Heart right ventricle (tissue), 16 donors: ENCODE results near the gene MAP3K4. TPM values are rescaled to one million over a fixed set of nuclear protein-coding genes. Genes with fewer than 3 reads are reported as not detected.

Experiments
- ATAC-seq, 8 donors: fragments of 200-7000 bp; cut with Tn5 transposase; one replicate each; pipeline ENCODE4 v1.9.1; 2020; ENCODE audit warnings: mild to moderate bottlenecking in 8 of 8, moderate library complexity in 8 of 8, moderate number of reproducible peaks in 1 of 8
- DNase-seq, 2 donors: peaks; one replicate each; pipeline ENCODE4 v3.0.0-alpha.2; 2020
- H3K27ac ChIP-seq, 10 donors: fragments of 200-600 bp; sonication (generic) in 2 of 10; one replicate each; pipeline versions ENCODE4 v1.5.0 to v1.8.0; 2020 to 2022; ENCODE audit warnings: mild to moderate bottlenecking in 3 of 10
- H3K27me3 ChIP-seq, 7 donors: fragments of 200-600 bp; one replicate each; pipeline ENCODE4 v1.8.0; 2021 to 2022; ENCODE audit warnings: mild to moderate bottlenecking in 2 of 7
- H3K36me3 ChIP-seq, 9 donors: fragments of 200-600 bp; sonication (generic) in 1 of 9; one replicate each; pipeline versions ENCODE4 v1.5.0 to v1.8.0; 2020 to 2022; ENCODE audit warnings: mild to moderate bottlenecking in 2 of 9
- H3K4me1 ChIP-seq, 9 donors: fragments of 200-600 bp; sonication (generic) in 1 of 9; one replicate each; pipeline versions ENCODE4 v1.5.0 to v1.8.0; 2020 to 2022; ENCODE audit warnings: mild to moderate bottlenecking in 4 of 9
- H3K4me3 ChIP-seq, 10 donors: fragments of 200-600 bp; sonication (generic) in 2 of 10; one replicate each; pipeline versions ENCODE4 v1.5.0 to v1.8.0; 2020 to 2022; ENCODE audit warnings: mild to moderate bottlenecking in 7 of 10, moderate library complexity in 2 of 10
- H3K9me3 ChIP-seq, 11 donors: fragments of 200-600 bp in 10 of 11; sonication (generic) in 2 of 11; one replicate each; pipeline versions ENCODE4 v1.5.0 to v1.8.0; 2013 to 2022; ENCODE audit warnings: mild to moderate bottlenecking in 2 of 11, control low read depth in 1 of 11, moderate library complexity in 1 of 11
- WGBS, 2 donors: extraction: QIAGEN DNeasy Blood & Tissue Kit; methylation state at CpG; one replicate each; pipeline ENCODE4 v1.1.7; 2013; ENCODE audit warnings: inconsistent platforms in 1 of 2; 5-methylcytosine and 5-hydroxymethylcytosine counted together
- intact Hi-C, 10 donors: fragments of 100-400 bp; cut with DNase I; formaldehyde crosslinking; loops; one replicate each; pipeline versions ENCODE4 v1.11.1 to v1.14.2; 2022
- polyA plus RNA-seq, 2 donors: library from polyadenylated mRNA; stranded (reverse); fragments of 200-250 nt; gene quantifications; one replicate each; pipeline ENCODE4 v1.2.3, GENCODE V29; 2013
- total RNA-seq, 10 donors: library from RNA; stranded (reverse); fragmentation: NEBNext Ultra II Directional in 3 of 10; extraction: Animal tissue kit (Norgen Biotek cat#: 25700) in 3 of 10; gene quantifications; one replicate each; pipeline versions ENCODE4 v1.2.1 to v1.2.4, GENCODE V29; 2021 to 2023
- TF ChIP-seq, protein P1 (sequence below), 9 donors: fragments of 200-600 bp; sonication (generic) in 2 of 9; IDR thresholded peaks; one replicate each; pipeline versions ENCODE4 v1.5.0 to v1.8.0; 2021 to 2022; ENCODE audit warnings: antibody characterized with exemption in 9 of 9, mild to moderate bottlenecking in 5 of 9, moderate library complexity in 1 of 9
- donor health status: Arrhythmogenic right ventricular cardiomyopathy.
- donor health status: ischemic (EF 13 %, LVEDD 7.1; RV severe dilation, severe dysfunction).
- donor health status: healthy with polysubstance abuse.
- donor health status: DM: no; HTN: yes; CAD: no.
- donor health status: DM: no; HTN: no; CAD: no.
- donor health status: ischemic (EF 25% LVEDD 6.9; RV normal size, moderate dysfunction).
- donor health status: ischemic (EF 25% LVEDD 5.7; RV mildly dilated, moderate dysfunction).
- donor health status: healthy.
- donor health status: DM: yes; HTN: yes; CAD: no.
- donor health status: Ischemic cardiomyopathy.
- donor health status: ischemic (EF 35%, LVEDD 5.7; RV mildly dilated, moderate dysfunction).
- donor health status: nonischemic (EF 11% LVEDD 7.7; RV severe dilation, severe dysfunction).
- donor health status: DM: yes; HTN: yes; CAD: no.
- donor health status: PGD.
- donor health status: ischemic (EF 29% LVEDD 5.4; RV normal size, mild dysfunction).
- donor health status: nonischemic (EF 23%, LVEDD 6.1; RV moderate dilation, normal function).

MAP3K4 gene
- total and polyA plus RNA-seq, 12 donors = 10.5 to 50.2 (median 30.9) TPM

- Histone ChIP-seq H3K4me1 (peaks cover 0 to 25% (median 14%) of the 10 kb centered on the region in 9 donors), H3K4me3 (no peak overlapping the region), H3K9me3 (no peaks in the 10 kb centered on the region), H3K27me3 (no peaks in the 10 kb centered on the region), H3K27ac (no peak overlapping the region), H3K36me3 (peaks cover 0 to 8% (median 0%) of the 10 kb centered on the region in 9 donors)
- WGBS, 2 donors = 61 to 65% methylated on average over 8 of the region's 8 CpGs
- ATAC-seq (peak in 2 of 8 donors; percentile 53 to 59), DNase-seq (no peak)
- intact Hi-C loops = no loop called here
- TF ChIP-seq, protein P1, sequence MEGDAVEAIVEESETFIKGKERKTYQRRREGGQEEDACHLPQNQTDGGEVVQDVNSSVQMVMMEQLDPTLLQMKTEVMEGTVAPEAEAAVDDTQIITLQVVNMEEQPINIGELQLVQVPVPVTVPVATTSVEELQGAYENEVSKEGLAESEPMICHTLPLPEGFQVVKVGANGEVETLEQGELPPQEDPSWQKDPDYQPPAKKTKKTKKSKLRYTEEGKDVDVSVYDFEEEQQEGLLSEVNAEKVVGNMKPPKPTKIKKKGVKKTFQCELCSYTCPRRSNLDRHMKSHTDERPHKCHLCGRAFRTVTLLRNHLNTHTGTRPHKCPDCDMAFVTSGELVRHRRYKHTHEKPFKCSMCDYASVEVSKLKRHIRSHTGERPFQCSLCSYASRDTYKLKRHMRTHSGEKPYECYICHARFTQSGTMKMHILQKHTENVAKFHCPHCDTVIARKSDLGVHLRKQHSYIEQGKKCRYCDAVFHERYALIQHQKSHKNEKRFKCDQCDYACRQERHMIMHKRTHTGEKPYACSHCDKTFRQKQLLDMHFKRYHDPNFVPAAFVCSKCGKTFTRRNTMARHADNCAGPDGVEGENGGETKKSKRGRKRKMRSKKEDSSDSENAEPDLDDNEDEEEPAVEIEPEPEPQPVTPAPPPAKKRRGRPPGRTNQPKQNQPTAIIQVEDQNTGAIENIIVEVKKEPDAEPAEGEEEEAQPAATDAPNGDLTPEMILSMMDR (IDR thresholded peaks at IDR 0.05) = no peak
These were observed 30.6 kb downstream of the MAP3K4 start for GRCh38 chr6:161021998-161022743.

DNA sequence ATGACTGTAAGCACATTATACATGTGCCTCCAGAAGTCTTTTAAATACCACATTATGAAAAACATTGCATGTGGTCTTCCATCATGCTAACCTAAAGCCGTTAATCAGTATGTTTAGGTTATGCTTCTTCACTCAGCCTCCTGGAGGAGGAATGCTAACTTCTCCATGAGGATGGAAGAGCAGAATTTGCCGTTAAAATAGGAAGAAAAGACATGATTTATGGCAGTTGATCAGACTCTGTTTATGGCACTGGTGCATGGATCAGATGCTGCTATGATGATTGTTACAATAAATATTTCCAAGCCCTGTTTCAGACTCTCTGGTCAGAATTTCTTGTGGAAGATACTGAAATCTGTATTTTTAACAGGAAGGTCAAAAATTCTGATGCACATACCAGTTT lies 31.7 kb downstream of the MAP3K4 start:
- DNase-seq (no peak), ATAC-seq (no peak)
- TF ChIP-seq, protein P1 (IDR thresholded peaks at IDR 0.05) = no peak
- Histone ChIP-seq H3K4me3 (no peak overlapping the region), H3K4me1 (peaks cover 0 to 23% (median 8%) of the 10 kb centered on the region in 9 donors), H3K27ac (no peak overlapping the region), H3K9me3 (no peaks in the 10 kb centered on the region), H3K36me3 (peaks cover 0 to 8% (median 0%) of the 10 kb centered on the region in 9 donors), H3K27me3 (no peaks in the 10 kb centered on the region)
- 90 to 92% methylated on average over 2 of the region's 2 CpGs for WGBS, 2 donors
- intact Hi-C loops = no loop called here

- Histone ChIP-seq H3K36me3 (peaks cover 0 to 8% (median 0%) of the 10 kb centered on the region in 9 donors), H3K4me1 (peaks cover 0 to 26% (median 8%) of the 10 kb centered on the region in 9 donors), H3K27me3 (no peaks in the 10 kb centered on the region), H3K4me3 (no peak overlapping the region), H3K9me3 (no peaks in the 10 kb centered on the region), H3K27ac (no peak overlapping the region)
- ATAC-seq (no peak), DNase-seq (no peak)
- WGBS, 2 donors = 72 to 84% methylated on average over 8 of the region's 8 CpGs
- intact Hi-C loops = no loop called here
- TF ChIP-seq, protein P1 (IDR thresholded peaks at IDR 0.05) = no peak
These were observed 32.9 kb downstream of the MAP3K4 start for GRCh38 chr6:161024364-161024920.

DNA sequence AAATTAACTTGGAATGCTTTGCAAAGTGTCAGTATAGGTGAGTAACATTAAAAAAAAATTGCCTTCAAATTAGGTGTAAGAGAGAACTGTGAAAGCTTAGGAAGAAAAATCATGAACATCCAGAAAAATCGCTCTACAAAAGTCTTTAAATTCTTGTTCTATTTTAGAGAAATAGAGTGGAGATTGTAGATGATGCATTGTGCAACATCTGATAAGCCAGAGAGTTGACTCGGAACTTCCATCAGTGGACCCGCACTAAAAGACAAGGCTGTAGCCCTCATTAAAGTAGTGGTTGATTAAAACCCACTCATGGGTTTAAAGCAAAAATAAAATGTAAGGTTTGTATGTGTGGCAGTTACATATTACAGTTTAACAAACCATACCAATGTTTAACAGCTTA lies 35.8 kb downstream of the MAP3K4 start:
- Histone ChIP-seq H3K9me3 (no peaks in the 10 kb centered on the region), H3K4me1 (peaks cover 0 to 28% (median 12%) of the 10 kb centered on the region in 9 donors), H3K27me3 (no peaks in the 10 kb centered on the region), H3K27ac (no peak overlapping the region), H3K36me3 (peaks cover 0 to 2% (median 0%) of the 10 kb centered on the region in 9 donors), H3K4me3 (no peak overlapping the region)
- TF ChIP-seq, protein P1 (IDR thresholded peaks at IDR 0.05) = no peak
- 86 to 90% methylated on average over 3 of the region's 3 CpGs for whole genome bisulfite sequencing, 2 donors
- DNase-seq = no peak
- ATAC-seq = no peak
- intact Hi-C loops = no loop called here
